Colonic mucosa (tissue), 4 donors: Measurements from ENCODE around the gene NDRG4. TPM values are rescaled to one million over a fixed set of nuclear protein-coding genes. Genes with fewer than 3 reads are reported as not detected.

ENCODE experiments used
- DNase-seq: peaks from one replicate; pipeline ENCODE4 v3.0.0-alpha.2; 2020
- H3K27ac ChIP-seq: fragments of 200-600 bp; one replicate; pipeline ENCODE4 v1.8.0; 2021
- H3K27me3 ChIP-seq: fragments of 200-600 bp; one replicate; pipeline ENCODE4 v1.8.0; 2021
- H3K36me3 ChIP-seq: fragments of 200-600 bp; one replicate; pipeline ENCODE4 v1.8.0; 2021
- H3K4me1 ChIP-seq: fragments of 200-600 bp; one replicate; pipeline ENCODE4 v1.8.0; 2021; ENCODE audit warnings: mild to moderate bottlenecking
- H3K4me3 ChIP-seq: fragments of 200-600 bp; one replicate; pipeline ENCODE4 v1.8.0; 2021
- H3K9ac ChIP-seq, 2 donors: one replicate each; pipeline ENCODE4 v1.7.0; 2013; ENCODE audit warnings: control low read depth in 2 of 2, low read depth in 2 of 2, low read length in 2 of 2
- H3K9me3 ChIP-seq: fragments of 200-600 bp; one replicate; pipeline ENCODE4 v1.8.0; 2021
- CTCF ChIP-seq: fragments of 200-600 bp; IDR thresholded peaks from one replicate; pipeline ENCODE4 v1.8.0; 2022; ENCODE audit warnings: antibody characterized with exemption, mild to moderate bottlenecking
- intact Hi-C: fragments of 100-400 bp; cut with DNase I; formaldehyde crosslinking; loops from one replicate; pipeline ENCODE4 v1.14.1; 2022
- total RNA-seq, 2 donors: library from RNA; stranded (reverse); fragmentation: NEBNext Ultra II Directional in 1 of 2; extraction: Animal tissue kit (Norgen Biotek cat#: 25700) in 1 of 2; gene quantifications; one replicate each; pipeline ENCODE4 v1.2.1, GENCODE V29; 2021
- donor health status: healthy.
- donor health status: DM: no; HTN: no; CAD: no.
- donor health status: DM: no; HTN: no; CAD: no.

Gene NDRG4
- 1 to 10 TPM; 3.0 to 9.8 TPM for total RNA-seq

DNA sequence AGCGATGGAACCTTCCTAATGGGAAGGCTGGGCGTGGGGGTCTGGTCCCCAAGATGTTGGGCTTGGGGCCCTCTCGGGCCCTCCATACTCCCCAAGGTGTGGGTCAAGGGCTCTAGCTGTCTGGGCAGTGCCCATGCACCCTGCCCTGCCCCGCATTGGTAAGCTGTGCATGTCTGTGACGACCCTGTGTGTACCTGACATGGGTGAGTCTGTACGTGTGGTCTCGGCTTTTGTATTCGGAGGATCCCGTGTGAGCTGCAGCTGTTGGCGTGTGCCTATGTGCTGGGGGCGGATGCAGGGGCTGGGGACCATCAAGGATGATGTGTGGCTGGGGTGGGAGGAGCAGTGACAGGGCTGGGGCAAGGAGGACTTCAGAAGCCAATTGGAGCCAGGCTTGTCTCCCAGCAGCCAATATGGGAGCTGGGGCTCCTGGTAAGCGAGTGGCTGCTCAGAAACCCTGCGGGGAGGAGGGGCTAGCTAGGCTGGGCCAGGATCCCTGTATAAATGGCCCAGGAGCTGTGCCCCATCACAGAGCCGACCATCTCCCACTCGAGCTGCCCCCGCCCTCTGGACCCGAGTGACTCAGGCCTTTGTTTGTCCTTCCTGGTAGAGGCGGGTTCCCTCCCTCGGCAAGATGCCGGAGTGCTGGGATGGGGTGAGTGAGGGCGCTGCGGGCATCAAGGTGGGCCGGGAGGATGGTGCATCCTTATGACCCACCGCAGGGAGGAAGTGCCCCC, at the start of gene NDRG4:
Gene NDRG4 (plus strand): TSS at position 529 of the 737 bp plus-strand sequence. CDS start 106 bp downstream, at position 635.
- intact Hi-C loops = no loop called here
- no peak for TF ChIP-seq CTCF
- DNase-seq = peak; percentile 54
- Histone ChIP-seq H3K27me3 (peaks cover 21% of the 10 kb centered on the region), H3K9me3 (no peaks in the 10 kb centered on the region), H3K4me3 (peak within 1 kb of the TSS; percentile 30), H3K36me3 (no peaks in the 10 kb centered on the region), H3K27ac (no peak within 1 kb of the TSS), H3K9ac (no peak within 1 kb of the TSS), H3K4me1 (peaks cover 12% of the 10 kb centered on the region)

DNA sequence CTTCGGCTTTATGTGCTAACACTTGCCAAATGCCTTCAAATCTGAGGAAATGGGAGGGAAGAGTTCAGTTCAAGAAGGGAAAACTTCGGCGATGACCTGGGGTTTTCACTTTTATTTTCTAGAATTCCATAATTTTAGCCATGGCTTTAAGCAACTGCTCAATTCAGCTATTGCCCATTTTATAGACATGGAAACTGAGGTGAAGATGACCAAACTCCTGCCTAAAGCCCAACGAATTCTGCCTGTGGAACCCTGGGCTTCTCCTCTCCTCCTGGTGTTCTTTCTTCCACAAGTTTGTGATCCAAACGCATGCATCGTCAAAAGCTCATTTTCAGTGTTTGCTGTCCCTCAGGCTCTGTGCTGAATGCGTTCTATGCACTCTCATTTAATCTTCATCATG, 49.4 kb upstream of the NDRG4 start:
- no peaks in the 10 kb centered on the region for H3K4me1 ChIP-seq
- no peak overlapping the region for H3K4me3 ChIP-seq
- intact Hi-C loops = no loop called here
- H3K27me3 ChIP-seq = no peaks in the 10 kb centered on the region
- H3K36me3 ChIP-seq = no peaks in the 10 kb centered on the region
- no peaks in the 10 kb centered on the region for H3K9me3 ChIP-seq
- H3K9ac ChIP-seq = no peak overlapping the region
- H3K27ac ChIP-seq = no peak overlapping the region
- DNase-seq = no peak
- TF ChIP-seq CTCF = no peak

DNA sequence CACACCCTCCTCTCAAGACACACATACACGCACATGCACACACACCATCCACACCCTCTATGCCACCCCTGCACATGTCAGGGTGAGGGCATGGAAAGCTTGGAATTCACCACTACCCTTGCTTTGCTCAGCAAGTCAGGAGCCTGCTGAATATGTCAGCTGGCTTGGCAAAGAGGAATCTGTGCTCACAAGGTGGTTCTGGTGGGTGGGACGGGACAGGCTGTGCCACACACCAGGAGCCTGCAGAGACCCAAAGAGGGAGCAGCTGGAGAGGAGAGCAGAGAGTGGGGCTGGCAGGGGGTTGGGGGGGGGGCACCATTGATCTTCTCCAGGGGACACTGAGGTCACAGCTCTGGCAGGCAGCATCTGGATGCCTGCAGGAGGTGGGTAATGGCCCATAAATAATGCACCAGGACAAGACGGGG, 48.7 kb upstream of the NDRG4 start:
- Histone ChIP-seq H3K4me1 (no peaks in the 10 kb centered on the region), H3K27me3 (no peaks in the 10 kb centered on the region), H3K27ac (no peak overlapping the region), H3K9me3 (no peaks in the 10 kb centered on the region), H3K9ac (no peak overlapping the region), H3K4me3 (no peak overlapping the region), H3K36me3 (no peaks in the 10 kb centered on the region)
- intact Hi-C loops = no loop called here
- no peak for DNase-seq
- TF ChIP-seq CTCF = no peak

- H3K4me1 ChIP-seq = no peaks in the 10 kb centered on the region
- H3K4me3 ChIP-seq = no peak overlapping the region
- no peaks in the 10 kb centered on the region for H3K9me3 ChIP-seq
- intact Hi-C loops = no loop called here
- H3K27me3 ChIP-seq = no peaks in the 10 kb centered on the region
- no peak for TF ChIP-seq CTCF
- no peak overlapping the region for H3K27ac ChIP-seq
- H3K9ac ChIP-seq = no peak overlapping the region
- no peak for DNase-seq
- H3K36me3 ChIP-seq = no peaks in the 10 kb centered on the region
Observed at GRCh38 chr16:58451945-58452401, 48.0 kb upstream of the NDRG4 start.

- intact Hi-C loops = no loop called here
- H3K4me3 ChIP-seq = no peak overlapping the region
- no peaks in the 10 kb centered on the region for H3K9me3 ChIP-seq
- H3K4me1 ChIP-seq = no peaks in the 10 kb centered on the region
- TF ChIP-seq CTCF = no peak
- no peak overlapping the region for H3K27ac ChIP-seq
- no peaks in the 10 kb centered on the region for H3K36me3 ChIP-seq
- no peak overlapping the region for H3K9ac ChIP-seq
- H3K27me3 ChIP-seq = no peaks in the 10 kb centered on the region
- no peak for DNase-seq
Observed at GRCh38 chr16:58452640-58453039, 47.3 kb upstream of the NDRG4 start.
